HL-60 (cell line): ENCODE measurements around the gene ZNF423.
"Not testable (repeated sequence)": the region's sequence is repeated elsewhere in the genome, so short reads cannot be mapped to it uniquely, and the experiment has no call there.

Source experiments
- DNase-seq, 2 experiments: peaks; one replicate each; pipeline ENCODE4 v3.0.0-alpha.2; 2010 to 2020; ENCODE audit warnings: low read depth in 1 of 2, low spot score in 1 of 2
- H3K27ac ChIP-seq: fragments of 250-450 bp; sonication (Bioruptor Pico); replicated peaks from 2 replicates; pipeline ENCODE4 v1.5.1; 2020; ENCODE audit warnings: mild to moderate bottlenecking, moderate library complexity
- H3K27me3 ChIP-seq: fragments of 250-450 bp; sonication (Bioruptor Pico); 2 replicates; pipeline ENCODE4 v1.5.1; 2021; ENCODE audit warnings: mild to moderate bottlenecking, moderate library complexity; ENCODE audit not compliant: insufficient read depth, poor library complexity, severe bottlenecking
- H3K4me3 ChIP-seq: replicated peaks from 2 replicates; pipeline ENCODE4 v1.5.1; 2011; ENCODE audit warnings: mild to moderate bottlenecking, control low read depth, low read length; ENCODE audit not compliant: insufficient read depth
- GABPA ChIP-seq: IDR thresholded peaks from 2 replicates; pipeline ENCODE4 v1.6.1; 2012; ENCODE audit warnings: low read depth
- POLR2AphosphoS5 ChIP-seq: IDR thresholded peaks from 2 replicates; pipeline ENCODE4 v1.6.1; 2012; ENCODE audit warnings: low read depth
- SPI1 ChIP-seq: IDR thresholded peaks from 2 replicates; pipeline ENCODE4 v1.6.1; 2012; ENCODE audit warnings: low read depth, mild to moderate bottlenecking, borderline replicate concordance
- TF ChIP-seq, protein P1 (sequence below): IDR thresholded peaks from 2 replicates; pipeline ENCODE4 v1.6.1; 2012; ENCODE audit warnings: low read depth; ENCODE audit not compliant: insufficient replicate concordance
- TF ChIP-seq, protein P2 (sequence below): IDR thresholded peaks from one replicate; pipeline ENCODE4 v1.5.1; 2011; ENCODE audit warnings: low read length, control low read depth, inconsistent platforms; ENCODE audit not compliant: insufficient read depth

ZNF423 gene

DNA sequence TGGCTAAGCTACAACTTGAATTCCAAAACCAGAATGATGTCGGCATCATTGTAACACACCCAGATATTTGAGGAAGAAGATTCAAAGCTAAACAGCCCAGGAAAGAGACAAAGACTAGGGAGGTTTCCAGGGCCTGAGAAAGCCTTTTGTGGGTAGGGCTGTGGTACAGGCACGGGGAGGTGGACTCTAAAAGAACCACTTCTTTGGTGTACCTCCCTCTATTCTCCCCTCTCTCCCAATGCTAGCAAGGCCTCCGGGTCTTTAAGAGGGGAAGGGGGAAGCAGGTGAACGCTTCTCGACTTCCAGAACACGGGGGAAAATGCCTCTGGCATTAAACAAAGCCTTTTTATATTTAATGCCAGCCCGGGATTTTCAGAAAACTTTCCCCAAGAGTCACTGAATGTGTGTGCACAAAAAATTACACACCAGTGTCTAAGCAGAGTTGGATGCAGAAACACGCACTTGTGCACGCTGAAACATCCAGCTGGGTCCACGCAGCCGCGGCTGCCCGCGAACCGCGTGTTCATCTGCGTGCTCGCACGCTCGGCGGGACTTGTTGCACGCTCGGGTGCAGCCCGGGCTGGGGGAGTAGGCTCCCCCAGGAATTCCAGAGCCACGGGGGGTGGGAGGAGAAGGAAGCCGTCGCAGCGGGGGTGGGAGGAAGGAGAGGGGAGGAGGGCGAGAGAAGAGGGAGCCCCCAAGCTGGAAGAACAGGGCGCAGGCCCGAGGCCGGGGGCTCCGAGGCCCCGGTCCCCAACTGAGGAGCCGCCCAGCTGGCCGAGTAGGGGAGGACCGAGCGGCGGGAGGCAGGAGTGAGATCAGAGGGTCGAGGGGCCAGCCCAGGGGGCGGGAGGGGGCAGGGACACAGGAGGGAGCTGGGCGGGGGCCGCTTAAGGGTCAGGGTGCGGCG is 20.1 kb upstream of the ZNF423 start:
- DNase-seq, result no peak
- no peak overlapping the region for H3K4me3 ChIP-seq
- peaks cover 28% of the 10 kb centered on the region for H3K27me3 ChIP-seq
- H3K27ac ChIP-seq, result no peak overlapping the region
- TF ChIP-seq, protein P1, sequence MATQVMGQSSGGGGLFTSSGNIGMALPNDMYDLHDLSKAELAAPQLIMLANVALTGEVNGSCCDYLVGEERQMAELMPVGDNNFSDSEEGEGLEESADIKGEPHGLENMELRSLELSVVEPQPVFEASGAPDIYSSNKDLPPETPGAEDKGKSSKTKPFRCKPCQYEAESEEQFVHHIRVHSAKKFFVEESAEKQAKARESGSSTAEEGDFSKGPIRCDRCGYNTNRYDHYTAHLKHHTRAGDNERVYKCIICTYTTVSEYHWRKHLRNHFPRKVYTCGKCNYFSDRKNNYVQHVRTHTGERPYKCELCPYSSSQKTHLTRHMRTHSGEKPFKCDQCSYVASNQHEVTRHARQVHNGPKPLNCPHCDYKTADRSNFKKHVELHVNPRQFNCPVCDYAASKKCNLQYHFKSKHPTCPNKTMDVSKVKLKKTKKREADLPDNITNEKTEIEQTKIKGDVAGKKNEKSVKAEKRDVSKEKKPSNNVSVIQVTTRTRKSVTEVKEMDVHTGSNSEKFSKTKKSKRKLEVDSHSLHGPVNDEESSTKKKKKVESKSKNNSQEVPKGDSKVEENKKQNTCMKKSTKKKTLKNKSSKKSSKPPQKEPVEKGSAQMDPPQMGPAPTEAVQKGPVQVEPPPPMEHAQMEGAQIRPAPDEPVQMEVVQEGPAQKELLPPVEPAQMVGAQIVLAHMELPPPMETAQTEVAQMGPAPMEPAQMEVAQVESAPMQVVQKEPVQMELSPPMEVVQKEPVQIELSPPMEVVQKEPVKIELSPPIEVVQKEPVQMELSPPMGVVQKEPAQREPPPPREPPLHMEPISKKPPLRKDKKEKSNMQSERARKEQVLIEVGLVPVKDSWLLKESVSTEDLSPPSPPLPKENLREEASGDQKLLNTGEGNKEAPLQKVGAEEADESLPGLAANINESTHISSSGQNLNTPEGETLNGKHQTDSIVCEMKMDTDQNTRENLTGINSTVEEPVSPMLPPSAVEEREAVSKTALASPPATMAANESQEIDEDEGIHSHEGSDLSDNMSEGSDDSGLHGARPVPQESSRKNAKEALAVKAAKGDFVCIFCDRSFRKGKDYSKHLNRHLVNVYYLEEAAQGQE, result no peak
- no peak for TF ChIP-seq POLR2AphosphoS5
- no peak for TF ChIP-seq GABPA
- TF ChIP-seq SPI1, result no peak
- TF ChIP-seq, protein P2, sequence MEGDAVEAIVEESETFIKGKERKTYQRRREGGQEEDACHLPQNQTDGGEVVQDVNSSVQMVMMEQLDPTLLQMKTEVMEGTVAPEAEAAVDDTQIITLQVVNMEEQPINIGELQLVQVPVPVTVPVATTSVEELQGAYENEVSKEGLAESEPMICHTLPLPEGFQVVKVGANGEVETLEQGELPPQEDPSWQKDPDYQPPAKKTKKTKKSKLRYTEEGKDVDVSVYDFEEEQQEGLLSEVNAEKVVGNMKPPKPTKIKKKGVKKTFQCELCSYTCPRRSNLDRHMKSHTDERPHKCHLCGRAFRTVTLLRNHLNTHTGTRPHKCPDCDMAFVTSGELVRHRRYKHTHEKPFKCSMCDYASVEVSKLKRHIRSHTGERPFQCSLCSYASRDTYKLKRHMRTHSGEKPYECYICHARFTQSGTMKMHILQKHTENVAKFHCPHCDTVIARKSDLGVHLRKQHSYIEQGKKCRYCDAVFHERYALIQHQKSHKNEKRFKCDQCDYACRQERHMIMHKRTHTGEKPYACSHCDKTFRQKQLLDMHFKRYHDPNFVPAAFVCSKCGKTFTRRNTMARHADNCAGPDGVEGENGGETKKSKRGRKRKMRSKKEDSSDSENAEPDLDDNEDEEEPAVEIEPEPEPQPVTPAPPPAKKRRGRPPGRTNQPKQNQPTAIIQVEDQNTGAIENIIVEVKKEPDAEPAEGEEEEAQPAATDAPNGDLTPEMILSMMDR, result no peak

DNA sequence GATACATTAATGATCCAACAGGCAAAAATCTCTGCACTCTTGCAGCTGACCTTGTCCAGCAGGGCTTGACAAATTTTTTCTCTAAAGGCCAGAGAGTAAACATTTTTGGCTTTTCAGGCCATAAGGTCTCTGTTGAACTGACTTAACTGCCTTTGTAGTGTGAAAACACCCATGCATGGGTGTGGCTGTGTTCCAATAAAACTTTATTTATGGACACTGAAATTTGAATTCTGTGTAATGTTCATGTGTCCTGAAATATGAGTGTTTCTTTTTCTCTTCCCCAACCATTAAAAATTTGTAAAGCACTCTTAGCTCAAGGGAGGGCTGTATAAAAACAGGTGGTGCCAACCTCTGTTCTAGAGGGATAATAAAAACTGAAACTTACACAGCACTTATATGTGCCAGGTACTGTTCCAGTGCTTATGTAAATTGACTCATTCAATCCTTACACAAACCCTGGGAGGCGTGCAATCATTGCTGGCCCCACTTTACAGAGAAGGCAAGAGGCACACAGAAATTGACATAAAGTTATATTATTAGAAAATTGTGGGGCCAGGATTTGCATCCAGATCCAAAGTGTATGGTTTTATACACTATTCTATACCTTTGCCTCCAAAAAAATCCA is 18.8 kb upstream of the ZNF423 start:
- Histone ChIP-seq H3K27ac (no peak overlapping the region), H3K4me3 (no peak overlapping the region), H3K27me3 (peaks cover 28% of the 10 kb centered on the region)
- no peak for DNase-seq
- no peak for TF ChIP-seq GABPA
- TF ChIP-seq, protein P2, result no peak
- TF ChIP-seq SPI1, result no peak
- no peak for TF ChIP-seq POLR2AphosphoS5
- TF ChIP-seq, protein P1, result no peak

DNA sequence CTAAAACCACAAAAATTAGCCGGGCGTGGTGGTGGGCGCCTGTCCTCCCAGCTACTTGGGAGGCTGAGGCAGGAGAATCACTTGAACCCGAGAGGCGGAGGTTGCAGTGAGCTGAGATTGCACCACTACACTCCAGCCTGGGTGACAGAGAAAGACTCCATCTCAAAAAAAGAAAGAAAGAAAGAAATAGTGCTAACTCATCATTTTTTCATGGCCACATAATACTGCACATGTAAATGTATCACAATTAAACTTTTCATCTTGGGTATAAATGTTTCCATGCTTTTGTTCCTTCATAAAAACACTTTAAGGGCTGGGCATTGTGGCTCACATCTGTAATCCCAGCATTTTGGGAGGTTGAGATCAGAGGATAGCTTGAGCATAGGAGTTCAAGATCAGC is 15.9 kb upstream of the ZNF423 start:
- H3K27ac ChIP-seq, DNase-seq, H3K4me3 ChIP-seq: not testable (repeated sequence)
- H3K27me3 ChIP-seq, result peaks cover 20% of the 10 kb centered on the region

DNA sequence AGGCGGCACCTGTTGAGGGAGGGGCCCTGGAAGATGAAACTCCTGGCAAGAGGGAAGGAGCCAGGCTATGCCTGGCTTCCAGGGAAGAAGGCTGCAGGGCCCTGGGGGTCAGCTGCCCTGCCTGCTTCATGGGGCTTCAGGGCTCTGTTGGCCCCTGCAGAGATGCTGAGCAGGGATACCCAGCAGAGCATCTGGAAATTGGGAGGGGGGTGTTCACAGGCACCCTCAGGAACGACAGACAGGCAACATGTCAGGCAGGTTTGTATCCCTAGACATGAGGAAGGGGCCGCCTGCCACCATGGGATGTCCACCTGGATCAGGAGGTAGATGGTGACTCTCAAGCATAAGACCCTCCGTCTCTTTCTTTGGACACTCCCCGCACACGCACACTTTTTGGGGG is 13.8 kb upstream of the ZNF423 start:
- no peak for DNase-seq
- TF ChIP-seq POLR2AphosphoS5 (no peak), SPI1 (no peak), GABPA (no peak)
- TF ChIP-seq, protein P1, result no peak
- TF ChIP-seq, protein P2, result no peak
- H3K4me3 ChIP-seq, result no peak overlapping the region
- no peak overlapping the region for H3K27ac ChIP-seq
- peaks cover 8% of the 10 kb centered on the region for H3K27me3 ChIP-seq
